ENCODE results near the gene ITGBL1. TPM values are rescaled to one million over a fixed set of nuclear protein-coding genes. Genes with fewer than 3 reads are reported as not detected.
A peak's percentile ranks its signal among the peaks of the same experiment; 100 is the strongest.

The ITGBL1 gene
- total and polyA plus RNA-seq, 2 of the 13 experiments (the other 11 are each of a cell fraction or from before 2014, with no cell fraction given): 0.02 TPM; not detected in 1

DNA sequence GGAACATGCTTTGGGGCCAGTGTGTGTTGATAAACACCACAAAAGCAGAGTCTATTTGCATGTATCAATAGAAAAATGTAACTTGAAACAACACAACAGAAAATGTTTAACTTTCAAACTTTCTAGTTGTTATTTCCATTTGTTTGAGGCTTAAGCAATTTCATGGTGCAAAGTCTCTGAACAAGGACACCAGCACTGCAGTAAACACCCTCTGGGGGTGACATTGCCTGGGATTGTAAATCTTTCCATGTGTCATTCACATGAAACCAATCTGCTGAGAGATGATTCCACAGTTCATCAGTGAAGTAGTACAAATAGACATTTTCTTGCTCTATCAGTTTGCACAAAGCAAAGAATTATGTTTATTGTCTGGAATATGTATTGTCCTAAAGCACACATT lies 124.5 kb downstream of the ITGBL1 start (continued):
- TF ChIP-seq POGZ (CRISPR knock-in tag; IDR thresholded peaks at IDR 0.05) (0 out of 2 replicates have a peak, but pooled peaks have one; percentile 10), MEIS2 (CRISPR knock-in tag; IDR thresholded peaks at IDR 0.05) (peak; percentile 71; the same call in 1 of the 2 replicates), ARID5B (CRISPR knock-in tag; IDR thresholded peaks at IDR 0.05) (peak; percentile 91), ZNF232 (CRISPR knock-in tag; IDR thresholded peaks at IDR 0.05; ENCODE audit: borderline replicate concordance) (0 out of 2 replicates have a peak, but pooled peaks have one; percentile 32), YEATS2 (CRISPR knock-in tag; IDR thresholded peaks at IDR 0.05; ENCODE audit: borderline replicate concordance) (no peak), MATR3 (CRISPR knock-in tag; IDR thresholded peaks at IDR 0.05) (no peak), MEF2D (CRISPR knock-in tag; IDR thresholded peaks at IDR 0.05) (0 out of 2 replicates have a peak, but pooled peaks have one; percentile 21), ZSCAN30 (CRISPR knock-in tag; IDR thresholded peaks at IDR 0.05) (no peak), ZBTB8A (CRISPR knock-in tag; IDR thresholded peaks at IDR 0.05; ENCODE audit: borderline replicate concordance, low read depth) (no peak), MIER2 (CRISPR knock-in tag; IDR thresholded peaks at IDR 0.05) (peak; percentile 35; the same call in 1 of the 2 replicates), TCF7 (IDR thresholded peaks at IDR 0.05; ENCODE audit: low read depth) (peak; percentile 54), JUN (CRISPR knock-in tag; IDR thresholded peaks at IDR 0.05) (no peak), ZBTB7B (CRISPR knock-in tag; IDR thresholded peaks at IDR 0.05) (no peak), SIN3B (IDR thresholded peaks at IDR 0.05; ENCODE audit: low read length) (no peak), SAFB2 (CRISPR knock-in tag; IDR thresholded peaks at IDR 0.05; ENCODE audit: borderline replicate concordance, low read depth) (no peak), HDAC2 (CRISPR knock-in tag; IDR thresholded peaks at IDR 0.05) (peak; percentile 43; the same call in 1 of the 2 replicates), THAP8 (CRISPR knock-in tag; IDR thresholded peaks at IDR 0.05; ENCODE audit: borderline replicate concordance) (no peak), TSC22D2 (CRISPR knock-in tag; IDR thresholded peaks at IDR 0.05; ENCODE audit: borderline replicate concordance) (no peak), RAD51 (IDR thresholded peaks at IDR 0.05; ENCODE audit: borderline replicate concordance) (no peak), KDM6A (CRISPR knock-in tag; IDR thresholded peaks at IDR 0.05; ENCODE audit: low read depth) (peak; percentile 68; the same call in 1 of the 2 replicates), FOXP1 (IDR thresholded peaks at IDR 0.05) (peak; percentile 94), FOXP1 (CRISPR knock-in tag; IDR thresholded peaks at IDR 0.05) (peak; percentile 99), THAP11 (CRISPR knock-in tag; IDR thresholded peaks at IDR 0.05) (peak; percentile 57), ZNF460 (CRISPR knock-in tag; IDR thresholded peaks at IDR 0.05; ENCODE audit: borderline replicate concordance) (no peak)
- TF ChIP-seq, protein P1, sequence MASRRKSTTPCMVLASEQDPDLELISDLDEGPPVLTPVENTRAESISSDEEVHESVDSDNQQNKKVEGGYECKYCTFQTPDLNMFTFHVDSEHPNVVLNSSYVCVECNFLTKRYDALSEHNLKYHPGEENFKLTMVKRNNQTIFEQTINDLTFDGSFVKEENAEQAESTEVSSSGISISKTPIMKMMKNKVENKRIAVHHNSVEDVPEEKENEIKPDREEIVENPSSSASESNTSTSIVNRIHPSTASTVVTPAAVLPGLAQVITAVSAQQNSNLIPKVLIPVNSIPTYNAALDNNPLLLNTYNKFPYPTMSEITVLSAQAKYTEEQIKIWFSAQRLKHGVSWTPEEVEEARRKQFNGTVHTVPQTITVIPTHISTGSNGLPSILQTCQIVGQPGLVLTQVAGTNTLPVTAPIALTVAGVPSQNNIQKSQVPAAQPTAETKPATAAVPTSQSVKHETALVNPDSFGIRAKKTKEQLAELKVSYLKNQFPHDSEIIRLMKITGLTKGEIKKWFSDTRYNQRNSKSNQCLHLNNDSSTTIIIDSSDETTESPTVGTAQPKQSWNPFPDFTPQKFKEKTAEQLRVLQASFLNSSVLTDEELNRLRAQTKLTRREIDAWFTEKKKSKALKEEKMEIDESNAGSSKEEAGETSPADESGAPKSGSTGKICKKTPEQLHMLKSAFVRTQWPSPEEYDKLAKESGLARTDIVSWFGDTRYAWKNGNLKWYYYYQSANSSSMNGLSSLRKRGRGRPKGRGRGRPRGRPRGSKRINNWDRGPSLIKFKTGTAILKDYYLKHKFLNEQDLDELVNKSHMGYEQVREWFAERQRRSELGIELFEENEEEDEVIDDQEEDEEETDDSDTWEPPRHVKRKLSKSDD (CRISPR knock-in tag; IDR thresholded peaks at IDR 0.05; ENCODE audit: low read depth): no peak

Data from HepG2 (cell line).